Inferior parietal cortex (tissue), 1 donor: Measurements from ENCODE around the gene RNU7-1.

Experiments
- DNase-seq: peaks from one replicate; pipeline ENCODE4 v3.0.0-alpha.2; 2016; ENCODE audit errors: extremely low spot score

The RNU7-1 gene

DNA sequence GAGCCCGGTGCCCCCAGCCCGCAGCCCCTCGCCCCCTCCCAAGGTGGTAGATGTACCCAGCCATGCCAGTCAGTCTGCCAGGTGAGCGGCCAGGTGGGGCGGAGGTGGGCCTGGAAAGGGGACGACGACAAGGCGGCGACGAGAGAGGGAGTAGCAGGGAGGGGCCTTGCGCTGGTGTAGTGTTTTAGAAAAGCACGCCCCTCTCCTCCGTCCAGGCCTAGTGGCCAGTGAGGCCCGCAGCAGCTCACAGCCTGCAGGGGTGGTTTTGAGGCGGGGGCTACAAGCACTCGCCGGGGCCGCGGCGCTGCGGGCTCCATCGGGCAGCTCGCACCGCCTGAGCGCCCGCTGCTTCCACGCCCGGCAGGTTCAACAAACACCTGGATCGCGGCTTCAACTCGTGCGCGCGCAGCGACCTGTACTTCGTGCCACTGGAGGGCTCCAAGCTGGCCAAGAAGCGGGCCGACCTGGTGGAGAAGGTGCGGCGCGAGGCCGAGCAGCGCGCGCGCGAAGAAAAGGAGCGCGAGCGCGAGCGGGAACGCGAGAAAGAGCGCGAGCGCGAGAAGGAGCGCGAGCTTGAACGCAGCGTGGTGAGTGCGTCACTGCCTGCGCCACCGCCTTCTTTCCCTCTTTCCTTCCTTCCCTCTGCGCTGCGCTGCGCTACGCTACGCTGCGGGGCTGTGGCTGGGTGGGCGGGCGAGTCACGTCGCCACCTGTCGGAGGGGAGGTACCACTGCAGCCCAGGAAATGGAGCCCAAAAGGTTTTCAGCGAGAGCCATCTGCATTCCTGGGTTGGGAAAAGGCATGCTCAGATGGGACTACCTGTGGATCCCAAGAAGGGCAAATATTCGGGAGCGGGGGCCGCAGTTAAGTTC lies 5.9 kb upstream of the RNU7-1 start:
- DNase-seq: peak; percentile 94

GRCh38 chr12:6938353-6939190 lies 5.0 kb upstream of the RNU7-1 start:
- DNase-seq: no peak

GRCh38 chr12:6939191-6939540 lies 4.5 kb upstream of the RNU7-1 start:
- no peak for DNase-seq

GRCh38 chr12:6941267-6941666 lies 2.3 kb upstream of the RNU7-1 start:
- DNase-seq: no peak

DNA sequence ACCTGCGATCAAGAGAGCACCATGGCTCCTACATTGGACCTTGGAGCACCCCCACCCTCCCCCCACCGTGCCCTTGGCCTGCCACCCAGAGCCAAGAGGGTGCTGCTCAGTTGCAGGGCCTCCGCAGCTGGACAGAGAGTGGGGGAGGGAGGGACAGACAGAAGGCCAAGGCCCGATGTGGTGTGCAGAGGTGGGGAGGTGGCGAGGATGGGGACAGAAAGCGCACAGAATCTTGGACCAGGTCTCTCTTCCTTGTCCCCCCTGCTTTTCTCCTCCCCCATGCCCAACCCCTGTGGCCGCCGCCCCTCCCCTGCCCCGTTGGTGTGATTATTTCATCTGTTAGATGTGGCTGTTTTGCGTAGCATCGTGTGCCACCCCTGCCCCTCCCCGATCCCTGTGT lies 1.8 kb upstream of the RNU7-1 start:
- DNase-seq: no peak

DNA sequence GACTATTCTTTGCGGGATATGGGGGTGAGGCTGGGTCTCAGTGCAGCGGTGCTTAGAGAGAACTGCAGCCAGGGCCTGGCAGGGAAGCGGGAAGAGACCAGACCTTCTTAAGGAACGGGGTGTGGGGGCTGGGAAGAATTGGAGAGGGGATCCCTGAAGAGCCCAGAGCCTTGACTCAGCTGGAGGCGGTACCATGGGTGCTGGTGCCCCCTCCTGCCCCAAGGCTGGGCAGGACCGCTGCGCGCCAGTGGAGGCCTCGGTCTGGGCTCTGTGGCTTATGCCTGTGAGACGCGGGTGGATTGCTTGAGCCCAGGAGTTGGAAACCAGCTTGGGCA lies 1.3 kb upstream of the RNU7-1 start:
- no peak for DNase-seq

- DNase-seq: no peak
These were observed 261 bp upstream of the RNU7-1 start for GRCh38 chr12:6943389-6943721.

DNA sequence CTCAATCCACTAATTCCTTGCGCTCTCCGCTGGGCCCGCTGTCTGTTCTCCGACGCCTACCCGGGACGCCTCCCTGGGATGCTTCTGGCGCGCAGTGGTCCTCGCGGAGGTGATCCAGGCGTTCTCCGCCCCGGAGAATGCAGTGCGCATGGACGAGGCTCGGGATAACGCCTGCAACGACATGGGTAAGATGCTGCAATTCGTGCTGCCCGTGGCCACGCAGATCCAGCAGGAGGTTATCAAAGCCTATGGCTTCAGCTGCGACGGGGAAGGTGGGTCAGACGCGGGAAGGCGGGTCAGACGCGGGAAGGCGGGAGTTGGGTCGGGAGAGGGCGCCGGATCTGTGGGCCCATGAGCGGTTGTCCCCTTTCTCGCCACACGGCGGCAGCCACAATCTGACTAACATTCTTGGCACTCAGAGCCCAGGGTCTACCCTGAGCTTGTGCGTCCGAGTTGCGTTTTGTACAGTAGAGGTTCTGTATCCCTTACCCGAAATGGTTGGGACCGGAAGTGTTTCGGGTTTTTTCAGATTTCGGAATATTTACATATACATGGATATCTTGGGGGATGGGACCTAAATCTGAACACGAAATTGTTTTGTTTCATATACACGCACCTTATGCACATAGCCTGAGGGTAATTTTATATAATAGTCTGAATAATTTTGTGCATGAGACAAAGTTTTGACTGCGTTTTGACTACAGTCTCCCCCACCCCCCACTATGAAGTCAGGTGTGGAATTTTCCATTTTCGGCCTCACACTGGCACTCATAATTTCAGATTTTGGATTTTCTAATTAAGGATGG lies 968 bp downstream of the RNU7-1 start:
- peak; percentile 90 for DNase-seq

GRCh38 chr12:6945613-6946012 lies 2.0 kb downstream of the RNU7-1 start:
- DNase-seq: no peak

GRCh38 chr12:6946033-6946919 lies 2.7 kb downstream of the RNU7-1 start:
- DNase-seq: no peak

- no peak for DNase-seq
These were observed 3.3 kb downstream of the RNU7-1 start for GRCh38 chr12:6946920-6947374.

GRCh38 chr12:6947615-6948014 lies 4.0 kb downstream of the RNU7-1 start:
- DNase-seq: no peak

GRCh38 chr12:6948873-6949594 lies 5.4 kb downstream of the RNU7-1 start:
- DNase-seq: no peak

- no peak for DNase-seq
These were observed 6.8 kb downstream of the RNU7-1 start for GRCh38 chr12:6950401-6950801.

DNA sequence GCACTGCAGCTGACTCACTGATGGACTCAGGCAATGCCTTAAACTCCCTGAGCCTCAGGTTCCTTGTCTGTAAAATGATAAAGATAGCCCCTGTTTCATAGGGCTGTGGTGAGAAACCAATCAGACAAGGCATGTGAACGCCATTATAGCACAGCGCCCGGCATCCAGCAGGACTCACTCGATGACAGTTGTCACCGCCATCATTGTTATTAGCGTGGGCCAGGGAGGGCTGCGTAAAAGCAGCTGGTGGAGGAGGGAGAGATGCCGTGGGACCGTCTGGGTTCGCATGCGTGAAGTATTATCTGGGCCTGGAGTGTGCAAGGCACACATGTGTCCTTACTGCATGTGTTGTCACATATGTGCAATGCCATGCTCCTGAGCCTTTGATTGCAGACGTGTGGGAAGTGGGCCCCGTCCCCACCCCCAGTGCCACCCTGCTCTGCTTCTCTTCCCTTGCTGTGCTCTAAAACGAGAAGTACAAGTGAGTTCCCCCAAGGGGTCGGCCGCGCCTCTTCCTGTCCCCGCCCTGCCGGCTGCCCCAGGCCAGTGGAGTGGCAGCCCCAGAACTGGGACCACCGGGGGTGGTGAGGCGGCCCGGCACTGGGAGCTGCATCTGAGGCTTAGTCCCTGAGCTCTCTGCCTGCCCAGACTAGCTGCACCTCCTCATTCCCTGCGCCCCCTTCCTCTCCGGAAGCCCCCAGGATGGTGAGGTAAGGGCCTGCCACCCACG lies 7.4 kb downstream of the RNU7-1 start, which contains the start of gene PTPN6:
Gene PTPN6 (plus strand): TSS at position 546 of the 730 bp plus-strand sequence. CDS start 157 bp downstream, at position 703.
- no peak for DNase-seq

DNA sequence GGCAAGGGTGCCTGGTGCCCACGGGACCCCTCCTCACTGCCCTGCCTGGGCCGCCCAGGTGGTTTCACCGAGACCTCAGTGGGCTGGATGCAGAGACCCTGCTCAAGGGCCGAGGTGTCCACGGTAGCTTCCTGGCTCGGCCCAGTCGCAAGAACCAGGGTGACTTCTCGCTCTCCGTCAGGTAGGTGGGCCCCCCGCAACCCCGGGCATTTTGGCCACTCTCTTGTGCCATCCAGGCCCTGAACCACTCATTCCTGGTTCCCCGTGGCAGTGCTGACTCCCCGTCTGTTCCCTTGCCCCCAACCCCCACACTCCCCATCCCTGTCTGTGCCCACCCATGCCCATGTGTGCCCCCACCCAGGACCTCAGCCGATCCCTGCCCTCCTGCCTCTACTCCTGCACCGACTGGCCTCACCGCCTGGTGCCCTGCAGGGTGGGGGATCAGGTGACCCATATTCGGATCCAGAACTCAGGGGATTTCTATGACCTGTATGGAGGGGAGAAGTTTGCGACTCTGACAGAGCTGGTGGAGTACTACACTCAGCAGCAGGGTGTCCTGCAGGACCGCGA lies 8.0 kb downstream of the RNU7-1 start:
- no peak for DNase-seq

- DNase-seq: no peak
These were observed 8.7 kb downstream of the RNU7-1 start for GRCh38 chr12:6952121-6952862.

- DNase-seq: no peak
These were observed 9.3 kb downstream of the RNU7-1 start for GRCh38 chr12:6952863-6953441.
